ENCODE data around the gene NCMAP.

Gene NCMAP

GRCh38 chr1:24578846-24579245 is 23.0 kb downstream of the NCMAP start:
- Histone ChIP-seq H3K4me1 (ENCODE audit: insufficient read depth, low read length) (no peaks in the 10 kb centered on the region), H3K27ac (ENCODE audit: low read depth, low read length) (no peak overlapping the region), H3K9ac (ENCODE audit: low read length) (no peak overlapping the region), H3K4me3 (ENCODE audit: low read depth in 1 of 2, low read length in 2 of 2) (no peak overlapping the region), H3K9me3 (ENCODE audit: low read length) (no peaks in the 10 kb centered on the region), H3K36me3 (ENCODE audit: insufficient read depth, low read length) (no peaks in the 10 kb centered on the region), H3K27me3 (ENCODE audit: control insufficient read depth in 1 of 2, insufficient read depth in 2 of 2, low read length in 2 of 2) (no peaks in the 10 kb centered on the region)

- no peaks in the 10 kb centered on the region for H3K9me3 ChIP-seq (ENCODE audit: low read length)
- H3K27ac ChIP-seq (ENCODE audit: low read depth, low read length) = no peak overlapping the region
- no peaks in the 10 kb centered on the region for H3K27me3 ChIP-seq (ENCODE audit: control insufficient read depth in 1 of 2, insufficient read depth in 2 of 2, low read length in 2 of 2)
Observed at GRCh38 chr1:24580756-24581155, 24.9 kb downstream of the NCMAP start.

GRCh38 chr1:24584171-24584647 is 28.3 kb downstream of the NCMAP start:
- H3K9ac ChIP-seq (ENCODE audit: low read length) = no peak overlapping the region
- H3K4me1 ChIP-seq (ENCODE audit: insufficient read depth, low read length) = no peaks in the 10 kb centered on the region
- H3K27me3 ChIP-seq (ENCODE audit: control insufficient read depth in 1 of 2, insufficient read depth in 2 of 2, low read length in 2 of 2) = no peaks in the 10 kb centered on the region
- H3K4me3 ChIP-seq (ENCODE audit: low read depth in 1 of 2, low read length in 2 of 2) = no peak overlapping the region
- no peaks in the 10 kb centered on the region for H3K36me3 ChIP-seq (ENCODE audit: insufficient read depth, low read length)
- no peaks in the 10 kb centered on the region for H3K9me3 ChIP-seq (ENCODE audit: low read length)
- H3K27ac ChIP-seq (ENCODE audit: low read depth, low read length) = no peak overlapping the region

More at GRCh38 chr1:24580756-24581155, 24.9 kb downstream of the NCMAP start:
- Histone ChIP-seq H3K4me3 (ENCODE audit: low read depth in 1 of 2, low read length in 2 of 2) (no peak overlapping the region), H3K36me3 (ENCODE audit: insufficient read depth, low read length) (no peaks in the 10 kb centered on the region), H3K9ac (ENCODE audit: low read length) (no peak overlapping the region), H3K4me1 (ENCODE audit: insufficient read depth, low read length) (no peaks in the 10 kb centered on the region)

- Histone ChIP-seq H3K4me3 (ENCODE audit: low read depth in 1 of 2, low read length in 2 of 2) (no peak overlapping the region), H3K4me1 (ENCODE audit: insufficient read depth, low read length) (no peaks in the 10 kb centered on the region)
Observed at GRCh38 chr1:24586119-24586518, 30.2 kb downstream of the NCMAP start.

GRCh38 chr1:24586970-24587820 is 31.3 kb downstream of the NCMAP start:
- H3K27me3 ChIP-seq (ENCODE audit: control insufficient read depth in 1 of 2, insufficient read depth in 2 of 2, low read length in 2 of 2) = no peaks in the 10 kb centered on the region

More at GRCh38 chr1:24586119-24586518, 30.2 kb downstream of the NCMAP start:
- H3K27ac ChIP-seq (ENCODE audit: low read depth, low read length) = no peak overlapping the region
- no peak overlapping the region for H3K9ac ChIP-seq (ENCODE audit: low read length)
- no peaks in the 10 kb centered on the region for H3K27me3 ChIP-seq (ENCODE audit: control insufficient read depth in 1 of 2, insufficient read depth in 2 of 2, low read length in 2 of 2)
- H3K36me3 ChIP-seq (ENCODE audit: insufficient read depth, low read length) = no peaks in the 10 kb centered on the region
- H3K9me3 ChIP-seq (ENCODE audit: low read length) = no peaks in the 10 kb centered on the region

GRCh38 chr1:24588573-24588972 is 32.7 kb downstream of the NCMAP start:
- no peak overlapping the region for H3K9ac ChIP-seq (ENCODE audit: low read length)
- H3K4me3 ChIP-seq (ENCODE audit: low read depth in 1 of 2, low read length in 2 of 2) = no peak overlapping the region
- no peaks in the 10 kb centered on the region for H3K9me3 ChIP-seq (ENCODE audit: low read length)
- no peaks in the 10 kb centered on the region for H3K27me3 ChIP-seq (ENCODE audit: control insufficient read depth in 1 of 2, insufficient read depth in 2 of 2, low read length in 2 of 2)
- H3K27ac ChIP-seq (ENCODE audit: low read depth, low read length) = no peak overlapping the region
- no peaks in the 10 kb centered on the region for H3K36me3 ChIP-seq (ENCODE audit: insufficient read depth, low read length)
- no peaks in the 10 kb centered on the region for H3K4me1 ChIP-seq (ENCODE audit: insufficient read depth, low read length)

More at GRCh38 chr1:24586970-24587820, 31.3 kb downstream of the NCMAP start:
- Histone ChIP-seq H3K36me3 (ENCODE audit: insufficient read depth, low read length) (no peaks in the 10 kb centered on the region), H3K9me3 (ENCODE audit: low read length) (no peaks in the 10 kb centered on the region), H3K4me3 (ENCODE audit: low read depth in 1 of 2, low read length in 2 of 2) (no peak overlapping the region), H3K27ac (ENCODE audit: low read depth, low read length) (no peak overlapping the region), H3K4me1 (ENCODE audit: insufficient read depth, low read length) (no peaks in the 10 kb centered on the region), H3K9ac (ENCODE audit: low read length) (no peak overlapping the region)

- H3K4me1 ChIP-seq (ENCODE audit: insufficient read depth, low read length) = no peaks in the 10 kb centered on the region
- no peaks in the 10 kb centered on the region for H3K9me3 ChIP-seq (ENCODE audit: low read length)
- H3K27ac ChIP-seq (ENCODE audit: low read depth, low read length) = no peak overlapping the region
- H3K36me3 ChIP-seq (ENCODE audit: insufficient read depth, low read length) = no peaks in the 10 kb centered on the region
- H3K27me3 ChIP-seq (ENCODE audit: control insufficient read depth in 1 of 2, insufficient read depth in 2 of 2, low read length in 2 of 2) = no peaks in the 10 kb centered on the region
- no peak overlapping the region for H3K9ac ChIP-seq (ENCODE audit: low read length)
- no peak overlapping the region for H3K4me3 ChIP-seq (ENCODE audit: low read depth in 1 of 2, low read length in 2 of 2)
Observed at GRCh38 chr1:24589200-24589599, 33.3 kb downstream of the NCMAP start.

GRCh38 chr1:24591781-24592180 is 35.9 kb downstream of the NCMAP start:
- no peak overlapping the region for H3K9ac ChIP-seq (ENCODE audit: low read length)
- H3K36me3 ChIP-seq (ENCODE audit: insufficient read depth, low read length) = no peaks in the 10 kb centered on the region
- no peaks in the 10 kb centered on the region for H3K4me1 ChIP-seq (ENCODE audit: insufficient read depth, low read length)
- H3K9me3 ChIP-seq (ENCODE audit: low read length) = no peaks in the 10 kb centered on the region
- no peak overlapping the region for H3K27ac ChIP-seq (ENCODE audit: low read depth, low read length)
- no peak overlapping the region for H3K4me3 ChIP-seq (ENCODE audit: low read depth in 1 of 2, low read length in 2 of 2)
- H3K27me3 ChIP-seq (ENCODE audit: control insufficient read depth in 1 of 2, insufficient read depth in 2 of 2, low read length in 2 of 2) = no peaks in the 10 kb centered on the region

- Histone ChIP-seq H3K27ac (ENCODE audit: low read depth, low read length) (no peak overlapping the region), H3K9ac (ENCODE audit: low read length) (no peak overlapping the region), H3K9me3 (ENCODE audit: low read length) (no peaks in the 10 kb centered on the region), H3K4me1 (ENCODE audit: insufficient read depth, low read length) (no peaks in the 10 kb centered on the region), H3K4me3 (ENCODE audit: low read depth in 1 of 2, low read length in 2 of 2) (no peak overlapping the region), H3K27me3 (ENCODE audit: control insufficient read depth in 1 of 2, insufficient read depth in 2 of 2, low read length in 2 of 2) (no peaks in the 10 kb centered on the region), H3K36me3 (ENCODE audit: insufficient read depth, low read length) (no peaks in the 10 kb centered on the region)
Observed at GRCh38 chr1:24594328-24594598, 38.4 kb downstream of the NCMAP start.

- no peaks in the 10 kb centered on the region for H3K9me3 ChIP-seq (ENCODE audit: low read length)
- H3K9ac ChIP-seq (ENCODE audit: low read length) = no peak overlapping the region
- no peak overlapping the region for H3K27ac ChIP-seq (ENCODE audit: low read depth, low read length)
- H3K4me3 ChIP-seq (ENCODE audit: low read depth in 1 of 2, low read length in 2 of 2) = no peak overlapping the region
- no peaks in the 10 kb centered on the region for H3K27me3 ChIP-seq (ENCODE audit: control insufficient read depth in 1 of 2, insufficient read depth in 2 of 2, low read length in 2 of 2)
- H3K4me1 ChIP-seq (ENCODE audit: insufficient read depth, low read length) = no peaks in the 10 kb centered on the region
- no peaks in the 10 kb centered on the region for H3K36me3 ChIP-seq (ENCODE audit: insufficient read depth, low read length)
Observed at GRCh38 chr1:24596401-24596880, 40.6 kb downstream of the NCMAP start.

GRCh38 chr1:24599265-24599664 is 43.4 kb downstream of the NCMAP start:
- Histone ChIP-seq H3K4me1 (ENCODE audit: insufficient read depth, low read length) (no peaks in the 10 kb centered on the region), H3K9me3 (ENCODE audit: low read length) (no peaks in the 10 kb centered on the region), H3K4me3 (ENCODE audit: low read depth in 1 of 2, low read length in 2 of 2) (no peak overlapping the region), H3K27ac (ENCODE audit: low read depth, low read length) (no peak overlapping the region), H3K9ac (ENCODE audit: low read length) (no peak overlapping the region), H3K27me3 (ENCODE audit: control insufficient read depth in 1 of 2, insufficient read depth in 2 of 2, low read length in 2 of 2) (no peaks in the 10 kb centered on the region), H3K36me3 (ENCODE audit: insufficient read depth, low read length) (no peaks in the 10 kb centered on the region)

GRCh38 chr1:24600551-24600950 is 44.7 kb downstream of the NCMAP start:
- Histone ChIP-seq H3K4me1 (ENCODE audit: insufficient read depth, low read length) (no peaks in the 10 kb centered on the region), H3K27me3 (ENCODE audit: control insufficient read depth in 1 of 2, insufficient read depth in 2 of 2, low read length in 2 of 2) (no peaks in the 10 kb centered on the region), H3K4me3 (ENCODE audit: low read depth in 1 of 2, low read length in 2 of 2) (no peak overlapping the region), H3K9ac (ENCODE audit: low read length) (no peak overlapping the region), H3K36me3 (ENCODE audit: insufficient read depth, low read length) (no peaks in the 10 kb centered on the region), H3K9me3 (ENCODE audit: low read length) (no peaks in the 10 kb centered on the region), H3K27ac (ENCODE audit: low read depth, low read length) (no peak overlapping the region)
